Left hindlimb (tissue), 1 donor: Measurements from ENCODE around the gene CLIP1.
"Not testable (repeated sequence)": the region's sequence is repeated elsewhere in the genome, so short reads cannot be mapped to it uniquely, and the experiment has no call there.

Experiments
- DNase-seq: peaks from one replicate; pipeline ENCODE4 v3.0.0-alpha.2; 2018

Gene CLIP1

GRCh38 chr12:122421821-122422729 is at the start of gene CLIP1:
CLIP1 (minus strand) TSS chr12:122422669; CDS start chr12:122380452, 42,217 bp downstream.
- peak; percentile 77 for DNase-seq

GRCh38 chr12:122471324-122472226 is 49.1 kb upstream of the CLIP1 start:
- no peak for DNase-seq

- DNase-seq: not testable (repeated sequence)
These were observed 48.1 kb upstream of the CLIP1 start for GRCh38 chr12:122470576-122470975.

GRCh38 chr12:122469856-122470255 is 47.4 kb upstream of the CLIP1 start:
- not testable (repeated sequence) for DNase-seq

- DNase-seq: no peak
These were observed 45.5 kb upstream of the CLIP1 start for GRCh38 chr12:122467983-122468382.

GRCh38 chr12:122464317-122465042 is 42.0 kb upstream of the CLIP1 start:
- DNase-seq: not testable (repeated sequence)

- DNase-seq: no peak
These were observed 38.2 kb upstream of the CLIP1 start for GRCh38 chr12:122460641-122461040.

GRCh38 chr12:122460061-122460460 is 37.6 kb upstream of the CLIP1 start:
- DNase-seq: no peak

- no peak for DNase-seq
These were observed 36.7 kb upstream of the CLIP1 start for GRCh38 chr12:122459211-122459610.

GRCh38 chr12:122458105-122459035 is 35.9 kb upstream of the CLIP1 start:
- no peak for DNase-seq

GRCh38 chr12:122457627-122458026 is 35.2 kb upstream of the CLIP1 start:
- DNase-seq: no peak

GRCh38 chr12:122454739-122455138 is 32.3 kb upstream of the CLIP1 start:
- DNase-seq: no peak

GRCh38 chr12:122454250-122454721 is 31.8 kb upstream of the CLIP1 start:
- DNase-seq: no peak

GRCh38 chr12:122452701-122453285 is 30.3 kb upstream of the CLIP1 start:
- no peak for DNase-seq

- DNase-seq: no peak
These were observed 26.8 kb upstream of the CLIP1 start for GRCh38 chr12:122449317-122449716.

GRCh38 chr12:122447825-122448224 is 25.4 kb upstream of the CLIP1 start:
- not testable (repeated sequence) for DNase-seq

- DNase-seq: not testable (repeated sequence)
These were observed 23.9 kb upstream of the CLIP1 start for GRCh38 chr12:122446390-122446789.

GRCh38 chr12:122444071-122444470 is 21.6 kb upstream of the CLIP1 start:
- DNase-seq: not testable (repeated sequence)

- not testable (repeated sequence) for DNase-seq
These were observed 16.4 kb upstream of the CLIP1 start for GRCh38 chr12:122438822-122439221.

GRCh38 chr12:122437656-122438121 is 15.2 kb upstream of the CLIP1 start:
- peak; percentile 49 for DNase-seq

GRCh38 chr12:122435186-122435585 is 12.7 kb upstream of the CLIP1 start:
- DNase-seq: no peak
